ENCODE results near the gene KRI1.

The KRI1 gene

GRCh38 chr19:10517760-10518443 is 47.9 kb downstream of the KRI1 start:
- no peak for DNase-seq (ENCODE audit: low read depth)

- no peak for DNase-seq (ENCODE audit: low read depth)
Measured at GRCh38 chr19:10517361-10517759, 48.5 kb downstream of the KRI1 start, which contains the start of gene S1PR5. TSS of gene S1PR5 (minus strand) at chr19:10517447. CDS start at chr19:10515011, 2,436 bp downstream.

DNA sequence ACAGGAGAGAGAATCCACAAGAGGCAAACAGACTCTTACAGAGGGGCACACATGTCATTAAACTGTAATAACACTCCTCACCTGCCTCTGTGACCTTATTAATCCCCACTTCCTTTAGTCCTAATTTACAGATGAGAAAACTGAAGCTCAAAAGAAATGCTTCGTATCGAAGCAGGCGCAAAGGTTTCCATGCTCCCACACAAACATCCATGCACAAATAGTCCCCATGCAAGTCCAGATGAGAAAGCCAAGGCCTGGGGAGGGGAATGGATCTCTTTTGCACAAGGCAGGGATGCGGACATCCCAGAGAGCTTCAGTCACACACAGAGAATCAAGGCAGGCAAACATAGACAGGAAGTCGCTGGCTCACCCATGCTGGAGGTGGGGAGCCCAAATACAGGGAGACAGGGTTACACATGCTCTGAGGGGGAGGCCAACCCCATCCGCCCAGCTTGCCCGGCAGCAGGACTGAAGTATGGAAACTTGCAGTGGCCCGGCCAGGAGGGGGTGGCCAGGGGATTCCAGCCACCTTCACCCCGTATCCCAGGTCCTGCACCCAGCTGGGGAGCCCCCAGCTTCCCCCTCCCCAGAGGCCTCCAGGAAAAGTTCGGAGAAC is 49.0 kb downstream of the KRI1 start:
- DNase-seq (ENCODE audit: low read depth) = no peak

- DNase-seq (ENCODE audit: low read depth) = no peak
Measured at GRCh38 chr19:10516064-10516385, 49.8 kb downstream of the KRI1 start.

DNA sequence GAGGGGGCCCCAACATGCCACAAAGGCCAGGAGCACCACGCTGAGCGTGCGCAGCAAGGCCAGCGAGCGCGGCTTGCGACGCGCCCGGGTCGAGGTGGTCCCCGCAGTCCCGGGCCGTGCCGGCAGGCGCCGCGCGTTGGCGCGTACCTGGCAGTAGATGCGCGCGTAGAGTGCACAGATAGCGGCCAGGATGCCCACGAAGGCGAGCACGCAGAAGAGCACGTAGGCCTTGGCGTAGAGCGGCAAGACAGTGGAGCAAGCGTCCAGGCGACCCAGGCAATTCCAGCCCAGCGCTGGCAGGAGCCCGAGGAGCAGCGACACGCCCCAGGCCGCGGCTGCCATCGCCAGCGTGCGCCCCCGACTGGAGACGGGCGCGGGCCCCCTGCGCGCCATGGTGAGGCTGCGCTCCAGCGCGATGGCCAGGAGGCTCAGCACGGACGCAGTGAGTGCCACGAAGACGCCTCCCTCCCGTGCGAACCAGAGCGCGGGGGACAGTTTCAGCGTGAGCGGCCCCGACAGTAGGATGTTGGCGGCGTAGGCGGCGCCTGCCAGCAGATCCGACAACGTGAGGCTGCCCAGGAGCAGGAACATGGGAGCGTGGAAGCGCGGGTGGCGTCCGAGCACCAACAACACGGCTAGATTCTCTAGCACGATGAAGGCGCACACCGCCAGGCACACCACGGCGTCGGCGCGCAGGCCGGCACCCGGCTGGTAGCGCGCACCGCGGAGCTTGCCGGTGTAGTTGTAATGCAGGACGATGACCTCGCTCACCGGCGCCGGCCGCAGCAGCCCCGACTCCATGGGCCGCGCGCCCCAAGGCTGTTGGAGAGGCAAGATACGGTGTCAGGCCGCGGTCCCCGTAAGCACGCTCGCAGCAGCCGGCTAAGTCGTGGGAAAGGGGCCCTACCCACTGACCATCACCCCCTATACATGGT is 51.3 kb downstream of the KRI1 start:
- no peak for DNase-seq (ENCODE audit: low read depth)

- no peak for DNase-seq (ENCODE audit: low read depth)
Measured at GRCh38 chr19:10513223-10513622, 52.6 kb downstream of the KRI1 start.

GRCh38 chr19:10510301-10510802 is 55.5 kb downstream of the KRI1 start:
- DNase-seq (ENCODE audit: low read depth) = peak; percentile 32

DNA sequence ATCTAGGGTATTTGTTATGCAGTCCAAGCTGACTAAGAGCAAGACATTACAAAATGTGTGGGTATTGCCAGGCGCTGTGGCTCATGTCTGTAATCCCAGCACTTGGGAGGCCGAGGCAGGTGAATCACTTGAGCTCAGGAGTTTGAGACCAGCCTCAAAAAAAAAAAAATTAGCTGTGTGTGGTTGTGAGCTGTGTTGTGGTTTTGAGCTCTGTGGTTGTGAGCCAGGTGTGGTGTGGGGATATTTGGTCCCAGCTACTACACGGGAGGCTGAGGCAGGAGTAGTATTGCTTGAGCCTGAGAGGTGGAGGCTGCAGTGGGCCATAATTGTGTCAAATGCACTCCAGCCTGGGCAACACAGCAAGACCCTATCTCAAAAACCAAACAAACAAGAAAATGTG is 57.1 kb downstream of the KRI1 start:
- no peak for DNase-seq (ENCODE audit: low read depth)

GRCh38 chr19:10508036-10508435 is 57.8 kb downstream of the KRI1 start:
- DNase-seq (ENCODE audit: low read depth) = no peak

- peak; percentile 73 for DNase-seq (ENCODE audit: low read depth)
Measured at GRCh38 chr19:10505583-10506229, 60.1 kb downstream of the KRI1 start.

Data from activated T-helper 9 cell treated with anti-CD3 and anti-CD28 coated beads, Interleukin-2, amount 50 U/mL, for 16 hours (primary cell).